ENCODE measurements around the gene CMTM7.

DNA sequence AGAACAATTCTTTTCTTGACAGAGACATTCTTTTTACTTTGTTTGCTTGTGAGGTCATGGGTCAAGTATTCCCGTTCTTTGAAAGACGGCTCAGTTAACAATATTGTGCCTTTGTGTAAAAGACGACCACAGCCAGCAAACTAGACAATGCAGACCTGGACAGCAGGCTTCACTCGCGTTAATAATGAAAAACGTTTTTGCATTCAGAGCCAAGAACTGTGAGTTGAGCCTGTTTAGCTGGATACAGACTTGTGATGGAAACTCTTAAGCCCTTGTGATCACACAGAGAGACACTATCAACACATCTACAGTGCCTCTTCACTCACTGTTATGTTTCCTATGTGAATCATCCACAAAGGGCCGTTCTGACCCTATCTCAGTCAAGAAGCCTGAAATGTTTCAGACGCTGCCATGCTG is 37.3 kb upstream of the CMTM7 start:
- TF ChIP-seq, protein P1, sequence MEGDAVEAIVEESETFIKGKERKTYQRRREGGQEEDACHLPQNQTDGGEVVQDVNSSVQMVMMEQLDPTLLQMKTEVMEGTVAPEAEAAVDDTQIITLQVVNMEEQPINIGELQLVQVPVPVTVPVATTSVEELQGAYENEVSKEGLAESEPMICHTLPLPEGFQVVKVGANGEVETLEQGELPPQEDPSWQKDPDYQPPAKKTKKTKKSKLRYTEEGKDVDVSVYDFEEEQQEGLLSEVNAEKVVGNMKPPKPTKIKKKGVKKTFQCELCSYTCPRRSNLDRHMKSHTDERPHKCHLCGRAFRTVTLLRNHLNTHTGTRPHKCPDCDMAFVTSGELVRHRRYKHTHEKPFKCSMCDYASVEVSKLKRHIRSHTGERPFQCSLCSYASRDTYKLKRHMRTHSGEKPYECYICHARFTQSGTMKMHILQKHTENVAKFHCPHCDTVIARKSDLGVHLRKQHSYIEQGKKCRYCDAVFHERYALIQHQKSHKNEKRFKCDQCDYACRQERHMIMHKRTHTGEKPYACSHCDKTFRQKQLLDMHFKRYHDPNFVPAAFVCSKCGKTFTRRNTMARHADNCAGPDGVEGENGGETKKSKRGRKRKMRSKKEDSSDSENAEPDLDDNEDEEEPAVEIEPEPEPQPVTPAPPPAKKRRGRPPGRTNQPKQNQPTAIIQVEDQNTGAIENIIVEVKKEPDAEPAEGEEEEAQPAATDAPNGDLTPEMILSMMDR (IDR thresholded peaks at IDR 0.05) = no peak
- TF ChIP-seq EZH2phosphoT487 (IDR thresholded peaks at IDR 0.05) = no peak
- no peak for TF ChIP-seq EZH2 (IDR thresholded peaks at IDR 0.05)

Measured in neural progenitor cell (in vitro differentiated cells).